ENCODE results near the gene STARD13.
"Not testable (repeated sequence)": the region's sequence is repeated elsewhere in the genome, so short reads cannot be mapped to it uniquely, and the experiment has no call there.

The STARD13 gene

GRCh38 chr13:33251131-33251661 is 34.4 kb downstream of the STARD13 start:
- no peak for DNase-seq (ENCODE audit: low read depth)

- DNase-seq (ENCODE audit: low read depth): no peak
These were observed 34.9 kb downstream of the STARD13 start for GRCh38 chr13:33250609-33251008.

GRCh38 chr13:33249894-33250293 is 35.7 kb downstream of the STARD13 start:
- DNase-seq (ENCODE audit: low read depth): no peak

- DNase-seq (ENCODE audit: low read depth): no peak
These were observed 36.5 kb downstream of the STARD13 start for GRCh38 chr13:33249066-33249465.

GRCh38 chr13:33245505-33246158 is 39.9 kb downstream of the STARD13 start:
- no peak for DNase-seq (ENCODE audit: low read depth)

GRCh38 chr13:33244907-33245287 is 40.7 kb downstream of the STARD13 start:
- DNase-seq (ENCODE audit: low read depth): no peak

GRCh38 chr13:33244210-33244906 is 41.2 kb downstream of the STARD13 start:
- no peak for DNase-seq (ENCODE audit: low read depth)

- DNase-seq (ENCODE audit: low read depth): no peak
These were observed 42.5 kb downstream of the STARD13 start for GRCh38 chr13:33242984-33243617.

GRCh38 chr13:33242372-33242771 is 43.2 kb downstream of the STARD13 start:
- not testable (repeated sequence) for DNase-seq (ENCODE audit: low read depth)

GRCh38 chr13:33236021-33236420 is 49.5 kb downstream of the STARD13 start:
- DNase-seq (ENCODE audit: low read depth): no peak

GRCh38 chr13:33235564-33235963 is 50.0 kb downstream of the STARD13 start:
- DNase-seq (ENCODE audit: low read depth): no peak

- no peak for DNase-seq (ENCODE audit: low read depth)
These were observed 50.5 kb downstream of the STARD13 start for GRCh38 chr13:33235078-33235477.

GRCh38 chr13:33233547-33233946 is 52.0 kb downstream of the STARD13 start:
- DNase-seq (ENCODE audit: low read depth): no peak

- no peak for DNase-seq (ENCODE audit: low read depth)
These were observed 52.7 kb downstream of the STARD13 start for GRCh38 chr13:33232883-33233282.

GRCh38 chr13:33231339-33231738 is 54.2 kb downstream of the STARD13 start:
- no peak for DNase-seq (ENCODE audit: low read depth)

- DNase-seq (ENCODE audit: low read depth): no peak
These were observed 55.2 kb downstream of the STARD13 start for GRCh38 chr13:33230178-33230881.

GRCh38 chr13:33229446-33230177 is 55.9 kb downstream of the STARD13 start:
- no peak for DNase-seq (ENCODE audit: low read depth)

GRCh38 chr13:33228648-33229445 is 56.7 kb downstream of the STARD13 start:
- no peak for DNase-seq (ENCODE audit: low read depth)

- DNase-seq (ENCODE audit: low read depth): no peak
These were observed 57.5 kb downstream of the STARD13 start for GRCh38 chr13:33227927-33228647.

- no peak for DNase-seq (ENCODE audit: low read depth)
These were observed 60.9 kb downstream of the STARD13 start for GRCh38 chr13:33224686-33225085.

Data from activated T-helper 1 cell treated with Interleukin-2 at 50 U/mL for 16 hours (primary cell).